Testis (tissue), 2 donors: ENCODE measurements around the gene ALG9.

ENCODE experiments used
- POLR2A ChIP-seq: fragments of 450-650 bp; IDR thresholded peaks from one replicate; pipeline ENCODE4 v1.6.1; 2017; ENCODE audit warnings: antibody characterized with exemption, mild to moderate bottlenecking, moderate library complexity
- TF ChIP-seq, protein P1 (sequence below), 3 experiments: fragments of 450-650 bp in 2 of 3; fragments of 200-600 bp in 1 of 3; sonication (generic) in 1 of 3; IDR thresholded peaks; one replicate each; pipeline ENCODE4 v1.5.1; 2016 to 2019; ENCODE audit warnings: antibody characterized with exemption in 3 of 3, mild to moderate bottlenecking in 2 of 3, moderate library complexity in 1 of 3

DNA sequence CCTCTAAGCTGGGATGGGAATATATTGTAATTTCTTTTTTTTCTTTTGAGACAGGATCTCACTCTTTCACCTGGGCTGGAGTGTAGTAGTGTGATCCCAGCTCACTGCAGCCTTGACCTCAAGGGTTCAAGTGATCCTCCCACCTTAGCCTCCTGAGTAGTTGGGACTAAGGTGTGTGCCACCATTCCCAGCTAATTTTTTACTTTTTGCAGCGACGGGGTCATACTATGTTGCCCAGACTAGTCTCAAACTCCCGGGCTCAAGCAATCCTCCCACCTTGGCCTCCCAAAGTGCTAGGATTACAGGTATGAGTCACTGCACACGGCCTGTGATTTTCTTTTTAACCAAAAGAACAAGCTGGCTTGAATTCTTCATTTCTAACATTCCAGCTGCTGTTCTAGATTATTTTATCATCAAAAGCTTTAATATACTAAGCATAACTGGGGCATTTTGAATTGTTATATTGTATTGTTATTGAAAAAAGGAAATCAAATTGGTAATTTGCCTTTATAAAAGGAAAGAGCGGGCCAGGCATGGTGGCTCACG lies 78.4 kb downstream of the ALG9 start:
- TF ChIP-seq, protein P1, sequence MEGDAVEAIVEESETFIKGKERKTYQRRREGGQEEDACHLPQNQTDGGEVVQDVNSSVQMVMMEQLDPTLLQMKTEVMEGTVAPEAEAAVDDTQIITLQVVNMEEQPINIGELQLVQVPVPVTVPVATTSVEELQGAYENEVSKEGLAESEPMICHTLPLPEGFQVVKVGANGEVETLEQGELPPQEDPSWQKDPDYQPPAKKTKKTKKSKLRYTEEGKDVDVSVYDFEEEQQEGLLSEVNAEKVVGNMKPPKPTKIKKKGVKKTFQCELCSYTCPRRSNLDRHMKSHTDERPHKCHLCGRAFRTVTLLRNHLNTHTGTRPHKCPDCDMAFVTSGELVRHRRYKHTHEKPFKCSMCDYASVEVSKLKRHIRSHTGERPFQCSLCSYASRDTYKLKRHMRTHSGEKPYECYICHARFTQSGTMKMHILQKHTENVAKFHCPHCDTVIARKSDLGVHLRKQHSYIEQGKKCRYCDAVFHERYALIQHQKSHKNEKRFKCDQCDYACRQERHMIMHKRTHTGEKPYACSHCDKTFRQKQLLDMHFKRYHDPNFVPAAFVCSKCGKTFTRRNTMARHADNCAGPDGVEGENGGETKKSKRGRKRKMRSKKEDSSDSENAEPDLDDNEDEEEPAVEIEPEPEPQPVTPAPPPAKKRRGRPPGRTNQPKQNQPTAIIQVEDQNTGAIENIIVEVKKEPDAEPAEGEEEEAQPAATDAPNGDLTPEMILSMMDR (IDR thresholded peaks at IDR 0.05), result no peak
- no peak for TF ChIP-seq POLR2A
